ENCODE measurements around the gene EGR1.

Gene EGR1

DNA sequence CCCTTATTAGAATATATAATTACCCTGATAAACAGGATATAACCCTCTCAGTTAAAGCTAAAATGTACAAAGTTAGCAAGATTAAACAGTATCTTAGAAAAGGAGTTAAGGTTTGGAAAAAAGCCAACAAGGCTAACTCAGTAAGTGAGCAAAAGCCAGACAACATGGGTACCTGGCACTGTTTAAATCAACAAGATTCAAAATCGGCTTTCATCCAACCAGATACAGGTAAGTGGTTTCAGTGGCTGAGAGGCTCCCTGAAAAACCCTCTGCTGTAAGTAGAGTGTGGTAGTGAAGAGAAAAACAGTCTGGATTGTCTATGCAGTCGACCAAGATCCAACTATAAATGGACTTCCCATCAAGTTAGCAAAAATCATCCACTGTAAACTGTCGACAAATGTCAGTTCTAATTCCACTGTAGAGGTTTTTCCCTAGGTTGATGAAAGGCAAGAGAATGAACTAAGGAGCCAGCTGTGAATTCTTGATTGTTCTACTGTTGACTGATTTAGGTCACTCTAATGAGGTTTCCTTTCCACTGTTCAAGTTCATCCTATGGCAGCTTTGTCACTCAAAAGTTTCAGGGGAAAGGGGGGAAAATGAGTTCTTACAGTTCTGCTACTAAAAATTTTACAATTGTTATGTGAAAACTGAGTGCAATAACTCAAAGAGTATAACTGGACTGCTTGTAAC lies 50.4 kb downstream of the EGR1 start:
- no peak for DNase-seq

- no peak for DNase-seq
These were observed 52.2 kb downstream of the EGR1 start for GRCh38 chr5:138517437-138517836.
